ENCODE measurements around the gene AIFM3. TPM values are rescaled to one million over a fixed set of nuclear protein-coding genes. Genes with fewer than 3 reads are reported as not detected.

AIFM3 gene
- total and polyA plus RNA-seq, 7 donors, result 0.25 to 0.77 (median 0.53) TPM

GRCh38 chr22:20948989-20949388 is 18.1 kb upstream of the AIFM3 start:
- no peak for TF ChIP-seq CTCF (IDR thresholded peaks at IDR 0.05)
- DNase-seq (no peak), ATAC-seq (no peak)
- 92 to 94% (median 93%) methylated on average over 5 of the region's 5 CpGs for WGBS, 3 donors
- H3K27ac ChIP-seq, result no peak overlapping the region
- peaks cover 5 to 42% of the 10 kb centered on the region in 2 donors for H3K36me3 ChIP-seq (ENCODE audit: insufficient read depth in 1 of 2, low read depth in 1 of 2)
- H3K4me1 ChIP-seq, result peaks cover 27% of the 10 kb centered on the region
- H3K4me3 ChIP-seq, result no peak overlapping the region
- H3K27me3 ChIP-seq (ENCODE audit: insufficient read depth in 3 of 3, low read length in 2 of 3), result no peaks in the 10 kb centered on the region
- intact Hi-C loops (cut with DNase I), result loop anchor here in 1 of 2 donors (10.0 kb wide), 1 partner anchor 84 kb away; no protein-coding TSS in a partner anchor
- H3K9me3 ChIP-seq, result no peaks in the 10 kb centered on the region

- Histone ChIP-seq H3K9me3 (no peaks in the 10 kb centered on the region), H3K4me1 (peaks cover 27% of the 10 kb centered on the region), H3K36me3 (ENCODE audit: insufficient read depth in 1 of 2, low read depth in 1 of 2) (peaks cover 5 to 42% of the 10 kb centered on the region in 2 donors), H3K27ac (no peak overlapping the region), H3K4me3 (no peak overlapping the region), H3K27me3 (ENCODE audit: insufficient read depth in 3 of 3, low read length in 2 of 3) (no peaks in the 10 kb centered on the region)
- ATAC-seq (no peak), DNase-seq (no peak)
- 81 to 88% (median 85%) methylated on average over 13 of the region's 13 CpGs for WGBS, 3 donors
- intact Hi-C loops (cut with DNase I), result loop anchor here (5.0 to 10.0 kb wide), 2 partner anchors 32 to 85 kb away; partner anchors contain the start of gene CRKL (in 1 of the 2)
- TF ChIP-seq CTCF (IDR thresholded peaks at IDR 0.05), result no peak
Measured at GRCh38 chr22:20949698-20950183, 17.3 kb upstream of the AIFM3 start.

GRCh38 chr22:20951151-20951931 is 15.7 kb upstream of the AIFM3 start:
- H3K4me3 ChIP-seq, result no peak overlapping the region
- ATAC-seq, result no peak
- intact Hi-C loops (cut with DNase I), result loop anchor here in 1 of 2 donors (5.0 kb wide), 1 partner anchor 34 kb away; the partner anchor contains the start of gene CRKL
- TF ChIP-seq CTCF (IDR thresholded peaks at IDR 0.05), result no peak
- no peaks in the 10 kb centered on the region for H3K9me3 ChIP-seq
- peaks cover 5 to 45% of the 10 kb centered on the region in 2 donors for H3K36me3 ChIP-seq (ENCODE audit: insufficient read depth in 1 of 2, low read depth in 1 of 2)
- H3K27ac ChIP-seq, result no peak overlapping the region
- DNase-seq, result no peak
- 83 to 88% (median 87%) methylated on average over 10 of the region's 10 CpGs for WGBS, 3 donors
- H3K27me3 ChIP-seq (ENCODE audit: insufficient read depth in 3 of 3, low read length in 2 of 3), result no peaks in the 10 kb centered on the region
- peaks cover 13% of the 10 kb centered on the region for H3K4me1 ChIP-seq

GRCh38 chr22:20951932-20952380 is 15.1 kb upstream of the AIFM3 start:
- peaks cover 5 to 45% of the 10 kb centered on the region in 2 donors for H3K36me3 ChIP-seq (ENCODE audit: insufficient read depth in 1 of 2, low read depth in 1 of 2)
- TF ChIP-seq CTCF (IDR thresholded peaks at IDR 0.05), result no peak

More at GRCh38 chr22:20951932-20952380, 15.1 kb upstream of the AIFM3 start:
- no peak for ATAC-seq
- intact Hi-C loops (cut with DNase I), result loop anchor here in 1 of 2 donors (5.0 kb wide), 1 partner anchor 35 kb away; the partner anchor contains the start of gene CRKL
- peaks cover 8% of the 10 kb centered on the region for H3K4me1 ChIP-seq
- no peaks in the 10 kb centered on the region for H3K27me3 ChIP-seq (ENCODE audit: insufficient read depth in 3 of 3, low read length in 2 of 3)
- no peak overlapping the region for H3K4me3 ChIP-seq
- WGBS, 3 donors, result 89 to 93% (median 92%) methylated on average over 8 of the region's 8 CpGs
- no peaks in the 10 kb centered on the region for H3K9me3 ChIP-seq
- H3K27ac ChIP-seq, result no peak overlapping the region
- DNase-seq, result no peak

All from psoas muscle (tissue), 8 donors.